ENCODE results near the gene ERCC6L2.

ERCC6L2 gene

DNA sequence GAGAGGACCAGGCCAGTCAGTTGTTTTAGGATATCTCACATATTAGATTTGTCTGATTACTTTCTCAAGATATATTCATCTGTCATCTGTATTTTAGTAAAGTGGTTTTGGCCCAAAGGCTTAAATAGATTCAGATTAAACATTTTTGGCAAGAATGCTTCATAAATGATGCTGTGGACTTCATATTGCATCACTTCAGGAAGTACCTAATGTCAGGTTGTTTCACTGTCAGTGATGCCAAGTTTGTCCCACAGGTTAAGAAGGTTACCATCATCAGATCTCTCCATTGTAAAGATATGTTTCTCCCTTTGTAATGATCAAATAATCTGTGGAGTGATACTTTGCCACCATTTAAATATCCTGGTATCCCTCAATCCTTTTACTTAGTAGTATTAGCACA lies 37.3 kb downstream of the ERCC6L2 start:
- H3K36me3 ChIP-seq (ENCODE audit: low read length) = peaks cover 4% of the 10 kb centered on the region; the same call in 1 of the 2 replicates
- H3K4me2 ChIP-seq (ENCODE audit: low read depth, low read length, poor library complexity, severe bottlenecking) = no peak overlapping the region
- TF ChIP-seq EZH2phosphoT487 (conservative IDR thresholded peaks at IDR 0.05; ENCODE audit: low read length) = no peak
- TF ChIP-seq, protein P1, sequence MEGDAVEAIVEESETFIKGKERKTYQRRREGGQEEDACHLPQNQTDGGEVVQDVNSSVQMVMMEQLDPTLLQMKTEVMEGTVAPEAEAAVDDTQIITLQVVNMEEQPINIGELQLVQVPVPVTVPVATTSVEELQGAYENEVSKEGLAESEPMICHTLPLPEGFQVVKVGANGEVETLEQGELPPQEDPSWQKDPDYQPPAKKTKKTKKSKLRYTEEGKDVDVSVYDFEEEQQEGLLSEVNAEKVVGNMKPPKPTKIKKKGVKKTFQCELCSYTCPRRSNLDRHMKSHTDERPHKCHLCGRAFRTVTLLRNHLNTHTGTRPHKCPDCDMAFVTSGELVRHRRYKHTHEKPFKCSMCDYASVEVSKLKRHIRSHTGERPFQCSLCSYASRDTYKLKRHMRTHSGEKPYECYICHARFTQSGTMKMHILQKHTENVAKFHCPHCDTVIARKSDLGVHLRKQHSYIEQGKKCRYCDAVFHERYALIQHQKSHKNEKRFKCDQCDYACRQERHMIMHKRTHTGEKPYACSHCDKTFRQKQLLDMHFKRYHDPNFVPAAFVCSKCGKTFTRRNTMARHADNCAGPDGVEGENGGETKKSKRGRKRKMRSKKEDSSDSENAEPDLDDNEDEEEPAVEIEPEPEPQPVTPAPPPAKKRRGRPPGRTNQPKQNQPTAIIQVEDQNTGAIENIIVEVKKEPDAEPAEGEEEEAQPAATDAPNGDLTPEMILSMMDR (IDR thresholded peaks at IDR 0.05; ENCODE audit: insufficient read depth, low read length, poor library complexity, severe bottlenecking) = no peak
- no peak overlapping the region for H3K9ac ChIP-seq (ENCODE audit: low read length)
- no peak overlapping the region for H3K4me3 ChIP-seq (ENCODE audit: insufficient read depth, low read length, poor library complexity, severe bottlenecking)
- H2AFZ ChIP-seq (ENCODE audit: low read depth, low read length, severe bottlenecking) = no peak overlapping the region
- no peaks in the 10 kb centered on the region for H3K9me2 ChIP-seq (replicated peaks; ENCODE audit: insufficient read depth, low read length)
- no peaks in the 10 kb centered on the region for H3K79me2 ChIP-seq (ENCODE audit: insufficient read depth, low read length)
- H3K27me3 ChIP-seq (ENCODE audit: low read length) = no peaks in the 10 kb centered on the region
- H3F3A ChIP-seq (ENCODE audit: insufficient read depth) = no peaks in the 10 kb centered on the region
- no peaks in the 10 kb centered on the region for H3K9me3 ChIP-seq (ENCODE audit: insufficient read depth, low read length)
- H4K20me1 ChIP-seq (ENCODE audit: low read depth, low read length) = no peaks in the 10 kb centered on the region
- H3K27ac ChIP-seq (ENCODE audit: low read depth, low read length) = no peak overlapping the region

DNA sequence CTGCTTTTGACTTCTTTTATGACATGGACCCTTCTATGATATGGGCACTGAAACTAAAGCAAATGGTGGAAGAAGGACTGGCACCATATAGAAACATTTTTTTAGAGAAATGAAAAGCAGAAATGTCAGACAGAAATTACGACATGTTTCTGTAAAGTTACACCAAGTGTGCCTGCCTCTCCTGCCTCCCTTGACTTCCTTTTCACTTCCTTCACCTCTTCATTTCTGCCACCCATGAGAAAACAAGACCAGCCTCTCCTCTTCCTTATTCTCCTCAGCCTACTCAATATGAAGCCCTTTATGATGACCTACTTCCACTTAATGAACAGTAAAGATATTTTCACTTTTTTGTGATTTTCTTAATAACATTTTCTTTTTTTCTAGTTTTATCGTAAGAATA lies 44.5 kb downstream of the ERCC6L2 start:
- H3K27ac ChIP-seq (ENCODE audit: low read depth, low read length) = no peak overlapping the region

DNA sequence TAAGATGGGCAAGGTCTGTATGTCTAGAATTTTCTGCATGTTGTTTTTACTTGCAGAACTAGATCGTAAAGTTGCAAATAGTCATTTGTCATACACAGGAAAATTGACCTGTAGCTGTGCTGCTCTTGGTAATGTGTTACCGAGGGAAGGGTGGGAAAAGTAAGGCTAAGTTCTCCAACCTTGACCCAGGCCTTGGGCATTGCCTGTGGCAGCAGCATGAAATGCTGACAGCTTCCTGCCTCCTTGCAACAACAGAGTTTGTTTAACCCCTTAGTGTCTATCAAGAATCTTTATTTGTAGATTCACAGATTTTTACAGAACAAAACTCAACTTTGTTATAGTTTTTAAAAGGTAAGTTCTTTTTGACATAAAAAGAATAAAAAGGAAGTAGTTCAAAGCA lies 48.3 kb downstream of the ERCC6L2 start:
- Histone ChIP-seq H3F3A (ENCODE audit: insufficient read depth) (no peaks in the 10 kb centered on the region), H3K9ac (ENCODE audit: low read length) (no peak overlapping the region), H3K9me2 (replicated peaks; ENCODE audit: insufficient read depth, low read length) (no peaks in the 10 kb centered on the region), H3K4me2 (ENCODE audit: low read depth, low read length, poor library complexity, severe bottlenecking) (no peak overlapping the region), H3K79me2 (ENCODE audit: insufficient read depth, low read length) (no peaks in the 10 kb centered on the region), H2AFZ (ENCODE audit: low read depth, low read length, severe bottlenecking) (no peak overlapping the region), H3K4me3 (ENCODE audit: insufficient read depth, low read length, poor library complexity, severe bottlenecking) (no peak overlapping the region), H3K36me3 (ENCODE audit: low read length) (peaks cover 40% of the 10 kb centered on the region), H3K27ac (ENCODE audit: low read depth, low read length) (no peak overlapping the region), H4K20me1 (ENCODE audit: low read depth, low read length) (no peaks in the 10 kb centered on the region), H3K9me3 (ENCODE audit: insufficient read depth, low read length) (no peaks in the 10 kb centered on the region), H3K27me3 (ENCODE audit: low read length) (no peaks in the 10 kb centered on the region)
- TF ChIP-seq EZH2phosphoT487 (conservative IDR thresholded peaks at IDR 0.05; ENCODE audit: low read length) = no peak
- TF ChIP-seq, protein P1 (IDR thresholded peaks at IDR 0.05; ENCODE audit: insufficient read depth, low read length, poor library complexity, severe bottlenecking) = no peak

More for the DNA sequence above, 44.5 kb downstream of the ERCC6L2 start:
- Histone ChIP-seq H3K9me2 (replicated peaks; ENCODE audit: insufficient read depth, low read length) (no peaks in the 10 kb centered on the region), H2AFZ (ENCODE audit: low read depth, low read length, severe bottlenecking) (no peak overlapping the region), H3K9me3 (ENCODE audit: insufficient read depth, low read length) (no peaks in the 10 kb centered on the region), H4K20me1 (ENCODE audit: low read depth, low read length) (no peaks in the 10 kb centered on the region), H3K79me2 (ENCODE audit: insufficient read depth, low read length) (no peaks in the 10 kb centered on the region), H3K4me3 (ENCODE audit: insufficient read depth, low read length, poor library complexity, severe bottlenecking) (no peak overlapping the region), H3K27me3 (ENCODE audit: low read length) (no peaks in the 10 kb centered on the region), H3K36me3 (ENCODE audit: low read length) (peaks cover 29% of the 10 kb centered on the region), H3K4me2 (ENCODE audit: low read depth, low read length, poor library complexity, severe bottlenecking) (no peak overlapping the region), H3F3A (ENCODE audit: insufficient read depth) (no peaks in the 10 kb centered on the region), H3K9ac (ENCODE audit: low read length) (no peak overlapping the region)
- TF ChIP-seq EZH2phosphoT487 (conservative IDR thresholded peaks at IDR 0.05; ENCODE audit: low read length) = no peak
- TF ChIP-seq, protein P1 (IDR thresholded peaks at IDR 0.05; ENCODE audit: insufficient read depth, low read length, poor library complexity, severe bottlenecking) = no peak

Measured in SU-DHL-6 (cell line).